GM20000 (cell line): ENCODE measurements around the gene DIAPH1.

Source experiments
- DNase-seq: peaks from one replicate; pipeline ENCODE4 v3.0.0; 2012; ENCODE audit warnings: low spot score
- TF ChIP-seq, protein P1 (sequence below): IDR thresholded peaks from 2 replicates; pipeline ENCODE4 v1.5.1; 2012; ENCODE audit warnings: mild to moderate bottlenecking, control low read depth; ENCODE audit errors: extremely low read depth, missing control alignments

Gene DIAPH1

GRCh38 chr5:141487131-141487530, 131.7 kb downstream of the DIAPH1 start:
- TF ChIP-seq, protein P1, sequence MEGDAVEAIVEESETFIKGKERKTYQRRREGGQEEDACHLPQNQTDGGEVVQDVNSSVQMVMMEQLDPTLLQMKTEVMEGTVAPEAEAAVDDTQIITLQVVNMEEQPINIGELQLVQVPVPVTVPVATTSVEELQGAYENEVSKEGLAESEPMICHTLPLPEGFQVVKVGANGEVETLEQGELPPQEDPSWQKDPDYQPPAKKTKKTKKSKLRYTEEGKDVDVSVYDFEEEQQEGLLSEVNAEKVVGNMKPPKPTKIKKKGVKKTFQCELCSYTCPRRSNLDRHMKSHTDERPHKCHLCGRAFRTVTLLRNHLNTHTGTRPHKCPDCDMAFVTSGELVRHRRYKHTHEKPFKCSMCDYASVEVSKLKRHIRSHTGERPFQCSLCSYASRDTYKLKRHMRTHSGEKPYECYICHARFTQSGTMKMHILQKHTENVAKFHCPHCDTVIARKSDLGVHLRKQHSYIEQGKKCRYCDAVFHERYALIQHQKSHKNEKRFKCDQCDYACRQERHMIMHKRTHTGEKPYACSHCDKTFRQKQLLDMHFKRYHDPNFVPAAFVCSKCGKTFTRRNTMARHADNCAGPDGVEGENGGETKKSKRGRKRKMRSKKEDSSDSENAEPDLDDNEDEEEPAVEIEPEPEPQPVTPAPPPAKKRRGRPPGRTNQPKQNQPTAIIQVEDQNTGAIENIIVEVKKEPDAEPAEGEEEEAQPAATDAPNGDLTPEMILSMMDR, result no peak
- peak; percentile 8 for DNase-seq

DNA sequence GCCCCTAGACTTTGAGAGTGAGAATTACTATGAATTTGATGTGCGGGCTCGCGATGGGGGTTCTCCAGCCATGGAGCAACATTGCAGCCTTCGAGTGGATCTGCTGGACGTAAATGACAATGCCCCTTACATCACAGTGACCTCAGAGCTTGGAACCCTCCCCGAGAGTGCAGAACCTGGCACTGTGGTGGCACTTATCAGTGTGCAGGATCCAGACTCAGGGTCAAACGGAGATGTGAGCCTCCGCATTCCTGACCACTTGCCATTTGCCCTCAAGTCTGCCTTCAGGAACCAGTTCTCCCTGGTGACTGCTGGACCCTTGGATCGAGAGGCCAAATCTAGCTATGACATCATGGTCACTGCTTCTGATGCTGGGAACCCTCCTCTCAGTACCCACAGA, 132.7 kb downstream of the DIAPH1 start:
- peak; percentile 7 for DNase-seq

DNA sequence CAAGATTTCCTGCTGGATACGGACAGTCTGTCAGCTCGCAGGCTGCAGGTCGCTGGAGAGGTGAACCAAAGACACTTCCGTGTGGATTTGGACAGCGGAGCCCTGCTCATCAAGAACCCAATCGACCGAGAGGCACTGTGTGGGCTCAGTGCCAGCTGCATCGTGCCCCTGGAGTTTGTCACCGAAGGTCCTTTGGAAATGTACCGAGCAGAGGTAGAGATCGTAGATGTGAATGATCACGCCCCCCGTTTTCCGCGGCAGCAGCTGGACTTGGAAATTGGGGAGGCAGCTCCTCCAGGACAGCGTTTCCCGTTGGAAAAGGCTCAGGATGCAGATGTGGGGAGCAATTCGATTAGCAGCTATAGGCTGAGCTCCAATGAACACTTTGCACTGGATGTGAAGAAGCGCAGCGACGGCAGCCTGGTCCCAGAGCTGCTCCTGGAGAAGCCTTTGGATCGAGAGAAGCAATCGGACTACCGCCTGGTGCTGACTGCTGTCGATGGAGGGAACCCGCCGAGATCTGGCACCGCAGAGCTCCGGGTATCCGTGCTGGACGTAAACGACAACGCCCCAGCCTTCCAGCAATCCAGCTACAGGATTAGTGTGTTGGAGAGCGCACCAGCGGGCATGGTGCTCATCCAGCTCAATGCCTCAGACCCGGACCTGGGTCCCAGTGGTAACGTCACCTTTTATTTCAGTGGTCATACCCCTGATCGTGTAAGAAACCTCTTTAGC, 133.3 kb downstream of the DIAPH1 start:
- peak; percentile 3 for DNase-seq
- TF ChIP-seq, protein P1, result no peak

More for the DNA sequence above, 132.7 kb downstream of the DIAPH1 start:
- TF ChIP-seq, protein P1, result no peak

DNA sequence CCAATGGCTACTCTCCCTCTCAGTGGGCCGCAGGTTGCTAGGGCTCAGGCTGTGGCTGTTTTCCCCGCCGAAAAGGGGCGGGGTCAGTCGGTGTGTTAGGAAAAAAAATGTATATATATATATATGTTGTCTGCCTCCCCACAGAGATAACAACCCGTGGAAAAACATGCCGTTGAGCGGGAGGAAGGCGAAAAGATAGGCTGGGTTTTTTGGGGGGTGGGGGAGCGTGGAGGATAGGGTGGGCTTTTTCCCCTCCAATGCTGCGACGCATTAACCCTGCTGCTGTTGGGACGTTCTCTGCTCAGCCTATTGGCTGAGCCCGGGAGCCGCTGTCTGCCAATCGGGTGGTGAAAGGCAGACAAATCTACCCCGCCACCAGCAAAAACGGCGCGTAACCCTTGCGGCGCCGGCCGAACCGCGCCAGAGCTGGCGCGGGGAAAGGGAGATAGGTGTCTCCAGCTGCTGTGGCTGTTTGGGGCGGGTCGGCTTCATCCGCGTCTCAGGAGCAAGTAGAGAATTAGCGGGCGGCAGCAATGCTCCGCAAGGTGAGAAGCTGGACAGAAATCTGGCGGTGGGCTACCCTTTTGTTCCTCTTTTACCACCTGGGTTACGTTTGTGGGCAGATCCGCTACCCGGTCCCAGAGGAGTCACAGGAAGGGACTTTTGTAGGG, 134.0 kb downstream of the DIAPH1 start, which contains the start of gene PCDHGC4:
TSS of gene PCDHGC4 (plus strand) at position 390 of the 671 bp plus-strand sequence. CDS start at position 534, 144 bp downstream.
- TF ChIP-seq, protein P1, result no peak
- DNase-seq, result peak; percentile 42

- peak; percentile 48 for DNase-seq
- TF ChIP-seq, protein P1, result no peak
These were observed 134.5 kb downstream of the DIAPH1 start for GRCh38 chr5:141484310-141484640.

DNA sequence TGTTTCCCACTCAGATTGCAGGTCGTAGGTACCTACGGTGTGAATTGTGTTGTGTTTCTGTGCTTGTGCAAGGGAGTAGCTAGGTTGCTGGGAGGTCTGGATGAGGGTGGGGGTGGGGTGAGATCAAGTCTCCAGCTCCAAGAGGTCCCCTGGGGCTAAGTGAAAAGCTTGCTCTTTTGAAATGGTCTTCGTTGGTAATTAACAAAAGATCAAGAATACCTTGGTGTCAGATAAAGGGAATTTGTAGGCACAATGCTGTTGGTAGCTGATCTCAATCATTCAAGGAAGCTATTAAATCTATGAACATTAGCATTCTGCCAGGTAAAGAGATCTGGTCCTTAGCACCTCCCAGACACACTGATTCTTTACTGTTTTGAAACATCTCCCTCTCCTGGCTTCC, 134.9 kb downstream of the DIAPH1 start:
- TF ChIP-seq, protein P1, result no peak
- DNase-seq, result peak; percentile 4

GRCh38 chr5:141479776-141480175, 139.0 kb downstream of the DIAPH1 start:
- no peak for DNase-seq
- TF ChIP-seq, protein P1, result no peak
